HEK293T (cell line): ENCODE data around the gene PHRF1.

ENCODE experiments used
- CTCF ChIA-PET: fragments of 350-600 bp; formaldehyde crosslinking; extraction: SDS; loops from one replicate; lab custom pipeline; 2021; ENCODE audit warnings: antibody characterized with exemption, inconsistent platforms; lab: Yijun Ruan, JAX
- POLR2A ChIA-PET: fragments of 350-600 bp; formaldehyde crosslinking; extraction: SDS; loops from one replicate; lab custom pipeline; 2020; ENCODE audit warnings: antibody characterized with exemption, inconsistent platforms; lab: Yijun Ruan, JAX
- DNase-seq: peaks from one replicate; pipeline ENCODE4 v3.0.0; 2012; ENCODE audit warnings: mixed read lengths; ENCODE audit errors: extremely low spot score
- ARNT ChIP-seq: fragments of 450-650 bp; IDR thresholded peaks from 2 replicates; pipeline ENCODE4 v1.6.1; 2017; ENCODE audit warnings: mild to moderate bottlenecking
- BHLHE40 ChIP-seq: fragments of 450-650 bp; IDR thresholded peaks from 2 replicates; pipeline ENCODE4 v1.6.1; 2016; ENCODE audit warnings: mild to moderate bottlenecking, moderate library complexity, borderline replicate concordance
- CTBP1 ChIP-seq: fragments of 450-650 bp; IDR thresholded peaks from 2 replicates; pipeline ENCODE4 v1.6.1; 2016; ENCODE audit warnings: borderline replicate concordance
- ELF4 ChIP-seq: fragments of 450-650 bp; IDR thresholded peaks from 2 replicates; pipeline ENCODE4 v1.6.1; 2017; ENCODE audit warnings: antibody characterized with exemption
- FOXA1 ChIP-seq: fragments of 450-650 bp; IDR thresholded peaks from 2 replicates; pipeline ENCODE4 v1.6.1; 2016; ENCODE audit warnings: mild to moderate bottlenecking
- FOXK2 ChIP-seq: fragments of 450-650 bp; IDR thresholded peaks from 2 replicates; pipeline ENCODE4 v1.6.1; 2016; ENCODE audit warnings: mild to moderate bottlenecking
- FOXM1 ChIP-seq: fragments of 450-650 bp; IDR thresholded peaks from 2 replicates; pipeline ENCODE4 v1.6.1; 2017; ENCODE audit warnings: mild to moderate bottlenecking, borderline replicate concordance
- HDGF ChIP-seq: fragments of 450-650 bp; IDR thresholded peaks from 2 replicates; pipeline ENCODE4 v1.6.1; 2017; ENCODE audit warnings: antibody characterized with exemption, borderline replicate concordance
- L3MBTL2 ChIP-seq: fragments of 450-650 bp; conservative IDR thresholded peaks from 2 replicates; pipeline ENCODE4 v1.6.1; 2016; ENCODE audit warnings: mild to moderate bottlenecking
- NFRKB ChIP-seq: fragments of 450-650 bp; IDR thresholded peaks from 2 replicates; pipeline ENCODE4 v1.6.1; 2016; ENCODE audit warnings: mild to moderate bottlenecking, moderate library complexity
- SP1 ChIP-seq: fragments of 450-650 bp; IDR thresholded peaks from 2 replicates; pipeline ENCODE4 v1.6.1; 2017
- SUZ12 ChIP-seq: fragments of 450-650 bp; IDR thresholded peaks from 2 replicates; pipeline ENCODE4 v1.6.1; 2016; ENCODE audit warnings: mild to moderate bottlenecking
- TARDBP ChIP-seq: fragments of 450-650 bp; IDR thresholded peaks from 2 replicates; pipeline ENCODE4 v1.6.1; 2016
- ZNF384 ChIP-seq: fragments of 450-650 bp; IDR thresholded peaks from 2 replicates; pipeline ENCODE4 v1.6.1; 2016
- TF ChIP-seq, protein P1 (sequence below): fragments of 450-650 bp; IDR thresholded peaks from 2 replicates; pipeline ENCODE4 v1.6.1; 2016

Gene PHRF1

DNA sequence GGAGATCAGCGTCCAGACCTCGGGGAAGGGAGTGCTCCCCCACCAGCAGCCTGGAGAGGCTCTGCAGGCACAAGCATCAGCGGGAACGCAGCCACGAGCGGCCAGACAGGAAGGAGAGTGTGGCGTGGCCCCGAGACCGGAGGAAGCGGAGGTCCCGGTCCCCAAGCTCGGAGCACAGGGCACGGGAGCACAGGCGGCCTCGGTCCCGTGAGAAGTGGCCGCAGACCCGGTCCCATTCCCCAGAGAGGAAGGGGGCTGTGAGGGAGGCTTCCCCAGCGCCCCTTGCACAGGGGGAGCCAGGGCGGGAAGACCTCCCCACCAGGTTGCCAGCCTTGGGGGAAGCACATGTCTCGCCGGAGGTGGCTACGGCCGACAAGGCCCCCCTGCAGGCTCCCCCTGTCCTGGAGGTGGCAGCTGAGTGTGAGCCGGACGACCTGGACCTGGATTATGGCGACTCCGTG is 32.6 kb downstream of the PHRF1 start:
- DNase-seq, result no peak
- no peak for TF ChIP-seq CTBP1
- no peak for TF ChIP-seq SP1
- ChIA-PET POLR2A (no interaction called here), CTCF (no interaction called here)

DNA sequence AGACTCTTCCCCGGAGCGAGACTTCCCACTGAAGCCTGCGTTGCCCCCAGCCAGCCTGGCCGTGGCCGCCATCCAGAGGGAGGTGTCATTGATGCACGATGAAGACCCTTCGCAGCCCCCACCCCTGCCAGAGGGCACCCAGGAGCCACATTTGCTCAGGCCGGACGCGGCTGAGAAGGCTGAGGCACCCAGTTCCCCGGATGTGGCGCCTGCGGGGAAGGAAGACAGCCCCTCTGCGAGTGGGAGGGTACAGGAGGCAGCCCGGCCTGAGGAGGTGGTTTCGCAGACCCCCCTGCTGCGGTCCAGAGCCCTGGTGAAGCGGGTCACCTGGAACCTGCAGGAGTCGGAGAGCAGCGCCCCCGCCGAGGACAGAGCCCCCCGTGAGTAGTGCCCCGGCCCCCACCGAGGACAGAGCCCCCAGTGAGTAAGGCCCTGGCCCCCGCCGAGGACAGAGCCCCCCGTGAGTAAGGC is 33.1 kb downstream of the PHRF1 start:
- POLR2A ChIA-PET, result no interaction called here
- TF ChIP-seq NFRKB (no peak), ARNT (no peak)
- CTCF ChIA-PET, result no interaction called here
- no peak for DNase-seq

DNA sequence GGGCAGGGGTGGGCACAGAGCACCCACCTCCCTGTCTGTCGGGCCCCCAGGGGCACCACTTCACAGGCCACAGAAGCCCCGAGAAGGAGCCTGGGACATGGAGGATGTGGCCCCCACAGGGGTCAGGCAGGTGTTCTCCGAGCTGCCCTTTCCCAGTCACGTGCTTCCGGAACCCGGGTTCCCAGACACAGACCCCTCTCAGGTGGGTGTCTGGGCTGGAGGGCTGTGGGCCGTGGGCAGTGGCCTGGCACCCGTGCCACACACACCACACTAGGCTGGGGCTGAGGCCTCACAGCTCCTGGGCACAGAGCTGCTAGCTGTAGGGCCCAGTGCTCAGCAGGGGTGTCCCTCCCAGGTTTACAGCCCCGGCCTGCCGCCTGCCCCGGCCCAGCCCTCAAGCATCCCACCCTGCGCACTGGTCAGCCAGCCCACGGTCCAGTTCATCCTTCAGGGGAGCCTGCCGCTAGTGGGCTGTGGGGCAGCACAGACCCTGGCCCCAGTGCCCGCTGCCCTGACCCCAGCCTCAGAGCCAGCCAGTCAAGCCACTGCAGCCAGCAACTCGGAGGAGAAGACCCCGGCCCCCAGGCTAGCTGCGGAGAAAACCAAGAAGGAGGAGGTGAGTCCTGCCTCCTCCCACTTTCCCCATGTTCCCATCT is 34.0 kb downstream of the PHRF1 start:
- TF ChIP-seq ELF4 (no peak), L3MBTL2 (no peak), SP1 (no peak), HDGF (no peak), ZNF384 (no peak), SUZ12 (no peak), FOXK2 (no peak), CTBP1 (no peak), BHLHE40 (no peak), FOXA1 (no peak), FOXM1 (no peak)
- TF ChIP-seq, protein P1, sequence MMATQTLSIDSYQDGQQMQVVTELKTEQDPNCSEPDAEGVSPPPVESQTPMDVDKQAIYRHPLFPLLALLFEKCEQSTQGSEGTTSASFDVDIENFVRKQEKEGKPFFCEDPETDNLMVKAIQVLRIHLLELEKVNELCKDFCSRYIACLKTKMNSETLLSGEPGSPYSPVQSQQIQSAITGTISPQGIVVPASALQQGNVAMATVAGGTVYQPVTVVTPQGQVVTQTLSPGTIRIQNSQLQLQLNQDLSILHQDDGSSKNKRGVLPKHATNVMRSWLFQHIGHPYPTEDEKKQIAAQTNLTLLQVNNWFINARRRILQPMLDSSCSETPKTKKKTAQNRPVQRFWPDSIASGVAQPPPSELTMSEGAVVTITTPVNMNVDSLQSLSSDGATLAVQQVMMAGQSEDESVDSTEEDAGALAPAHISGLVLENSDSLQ, result no peak
- CTCF ChIA-PET, result no interaction called here
- POLR2A ChIA-PET, result no interaction called here
- DNase-seq, result no peak

DNA sequence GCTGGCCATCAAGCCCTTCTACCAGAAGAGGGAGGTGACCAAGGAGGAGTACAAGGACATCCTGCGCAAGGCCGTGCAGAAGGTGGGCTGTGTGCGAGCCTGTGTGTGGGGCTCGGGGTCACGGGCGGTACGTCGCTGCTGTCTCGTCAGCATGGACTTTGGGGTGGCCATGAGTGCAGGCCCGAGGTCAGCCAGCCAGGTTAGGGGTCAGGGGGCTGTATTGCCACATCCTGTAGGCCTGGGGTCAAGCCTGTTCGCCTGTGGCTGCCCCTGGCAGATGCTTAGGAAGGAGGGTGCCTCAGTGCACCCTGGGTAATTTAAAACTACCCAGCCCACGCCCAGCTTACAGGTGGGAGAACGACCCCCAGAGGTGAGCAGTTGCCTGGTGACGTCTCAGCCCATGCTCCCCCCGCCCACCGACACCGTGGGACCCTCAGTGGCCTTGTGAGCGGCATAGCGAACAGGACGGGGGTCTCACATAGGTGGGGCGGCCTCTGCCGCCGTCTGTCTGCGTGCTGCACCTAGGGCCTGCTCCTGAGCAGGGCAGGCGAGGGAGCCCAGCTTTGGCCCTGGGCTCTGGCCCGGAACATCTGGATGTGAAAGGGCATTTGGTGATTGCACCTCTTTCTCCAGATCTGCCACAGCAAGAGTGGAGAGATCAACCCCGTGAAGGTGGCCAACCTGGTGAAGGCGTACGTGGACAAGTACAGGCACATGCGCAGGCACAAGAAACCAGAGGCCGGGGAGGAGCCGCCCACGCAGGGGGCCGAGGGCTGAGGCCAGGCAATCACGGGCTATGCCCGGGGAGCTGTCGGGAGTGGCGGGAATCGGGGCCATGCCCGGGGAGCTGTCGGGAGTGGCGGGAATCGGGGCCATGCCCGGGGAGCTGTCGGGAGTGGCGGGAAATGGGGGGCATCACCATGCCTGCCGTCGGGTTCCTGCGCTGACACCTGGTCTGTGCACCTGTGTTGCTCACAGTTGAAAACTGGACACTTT is 35.0 kb downstream of the PHRF1 start:
- ChIA-PET CTCF (no interaction called here), POLR2A (no interaction called here)
- TF ChIP-seq L3MBTL2 (no peak), SP1 (no peak), FOXM1 (no peak), FOXK2 (no peak), CTBP1 (no peak), SUZ12 (no peak), TARDBP (no peak), ZNF384 (no peak), HDGF (no peak), BHLHE40 (no peak)
- no peak for DNase-seq

DNA sequence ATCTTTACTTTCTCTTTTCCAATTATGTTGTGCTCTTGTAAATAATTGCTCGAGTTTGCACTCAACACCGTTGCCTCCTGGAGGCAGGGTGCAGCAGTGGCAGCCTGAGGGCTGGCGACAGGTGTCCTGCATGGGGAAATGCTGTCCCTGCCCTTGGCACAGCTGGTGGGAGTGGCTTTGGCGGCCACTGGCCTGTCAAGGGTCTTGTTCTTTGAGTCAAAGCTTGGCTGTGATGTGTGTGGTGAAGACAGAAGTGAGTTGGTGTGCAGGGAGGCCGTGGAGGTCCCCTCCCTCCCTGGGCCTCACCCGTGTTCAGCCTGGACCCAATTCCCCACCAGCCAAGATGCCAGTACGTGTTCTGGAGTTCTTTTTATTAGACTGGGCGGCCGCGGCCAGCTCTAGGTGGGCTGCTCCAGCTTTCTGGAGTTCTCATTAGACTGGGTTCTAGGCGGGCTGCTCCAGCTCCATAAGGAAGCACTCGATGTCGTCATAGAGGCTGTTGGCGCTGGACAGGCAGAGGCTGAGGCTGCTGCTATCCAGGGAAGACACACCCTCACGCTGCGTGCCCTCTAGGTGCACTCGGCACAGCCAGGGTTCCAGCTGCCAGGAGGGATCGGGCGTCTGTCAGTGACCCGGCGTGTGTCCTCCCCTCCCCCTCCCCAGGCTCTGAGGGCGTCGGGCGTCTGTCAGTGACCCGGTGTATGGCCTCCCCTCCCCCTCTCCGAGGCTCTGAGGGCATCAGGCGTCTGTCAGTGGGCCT is 36.1 kb downstream of the PHRF1 start:
- CTCF ChIA-PET, result no interaction called here
- POLR2A ChIA-PET, result no interaction called here
- TF ChIP-seq FOXA1 (no peak), NFRKB (no peak), ZNF384 (no peak), BHLHE40 (no peak), ELF4 (no peak), L3MBTL2 (no peak), FOXK2 (no peak), CTBP1 (no peak), FOXM1 (no peak), SUZ12 (no peak), HDGF (no peak)
- TF ChIP-seq, protein P1, result no peak
- no peak for DNase-seq

DNA sequence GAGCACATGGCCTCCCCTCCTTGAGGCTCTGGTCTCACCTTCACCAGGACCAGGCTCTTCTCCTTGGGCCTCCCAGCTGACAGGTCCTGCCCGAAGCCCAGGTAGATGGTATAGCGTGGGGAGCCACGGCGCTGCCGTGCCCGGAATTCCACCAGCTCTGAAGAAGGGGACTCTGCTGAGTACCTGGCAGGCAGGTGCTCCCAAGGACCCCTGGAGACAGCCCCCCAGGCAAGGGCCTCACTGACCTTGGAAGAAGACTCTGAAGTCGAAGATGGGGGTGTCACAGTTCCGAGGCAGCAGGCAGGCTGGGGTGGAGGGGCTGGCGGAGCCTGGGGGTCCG is 36.7 kb downstream of the PHRF1 start:
- ChIA-PET POLR2A (no interaction called here), CTCF (no interaction called here)
- TF ChIP-seq BHLHE40, result no peak
- no peak for TF ChIP-seq ARNT
- no peak for TF ChIP-seq FOXM1
- no peak for TF ChIP-seq FOXA1
- DNase-seq, result no peak

DNA sequence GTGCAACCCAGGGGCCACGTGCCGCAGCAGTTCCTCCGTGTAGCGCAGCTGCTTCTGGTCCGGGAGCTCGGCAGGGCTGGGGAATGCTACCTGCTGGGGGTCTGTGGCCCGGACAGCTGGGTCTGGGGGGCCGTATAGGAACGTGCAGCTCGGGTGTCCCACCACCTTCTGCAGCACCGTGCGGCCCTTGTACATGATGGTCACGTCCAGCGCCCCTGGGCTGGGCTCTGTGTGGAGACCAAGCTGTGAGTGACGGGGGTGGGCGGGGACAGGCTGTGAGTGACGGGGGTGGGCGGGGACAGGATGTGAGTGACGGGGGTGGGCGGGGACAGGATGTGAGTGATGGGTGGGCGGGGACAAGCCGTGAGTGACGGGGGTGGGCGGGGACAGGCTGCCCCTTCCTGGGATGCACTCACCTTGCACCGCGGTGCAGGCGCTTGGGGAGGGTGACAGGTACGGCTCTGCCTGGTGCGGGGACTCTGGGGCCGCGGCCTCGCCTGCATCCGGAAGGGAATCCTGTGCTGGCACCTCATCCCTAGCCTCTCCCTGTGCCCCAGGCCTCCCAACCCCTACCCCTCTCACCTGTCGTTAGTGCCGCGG is 37.2 kb downstream of the PHRF1 start:
- POLR2A ChIA-PET, result interaction anchor here (1.0 kb wide), 1 partner anchor 78 kb away, joined by 3 read pairs; the partner anchor contains the start of gene HRAS
- DNase-seq, result peak; percentile 38
- CTCF ChIA-PET, result no interaction called here
- TF ChIP-seq, protein P1, result peak; percentile 53
- no peak for TF ChIP-seq ARNT
